Hippocampal formation (tissue), 2 donors: ENCODE measurements around the gene CCDC175.

Experiments used
- DNase-seq, 2 donors: peaks; one replicate each; lab custom pipeline; 2025; lab: John Stamatoyannopoulos, UW

Gene CCDC175

GRCh38 chr14:59482541-59483331, 93.9 kb downstream of the CCDC175 start:
- no peak for DNase-seq

GRCh38 chr14:59481871-59482540, 94.6 kb downstream of the CCDC175 start:
- no peak for DNase-seq

- no peak for DNase-seq
Observed at GRCh38 chr14:59481407-59481806, 95.2 kb downstream of the CCDC175 start.

- no peak for DNase-seq
Observed at GRCh38 chr14:59480166-59480565, 96.4 kb downstream of the CCDC175 start.

- DNase-seq: no peak
Observed at GRCh38 chr14:59478540-59478939, 98.1 kb downstream of the CCDC175 start.

GRCh38 chr14:59475709-59476108, 100.9 kb downstream of the CCDC175 start:
- DNase-seq: no peak

- no peak for DNase-seq
Observed at GRCh38 chr14:59474172-59474571, 102.4 kb downstream of the CCDC175 start.

GRCh38 chr14:59465316-59466135, 111.1 kb downstream of the CCDC175 start, which contains the start of gene GPR135:
TSS of gene GPR135 (minus strand) at chr14:59465380. CDS start at chr14:59465226, 154 bp downstream.
- peak in 1 of 2 donors; percentile 57 for DNase-seq

GRCh38 chr14:59464486-59465315, 111.9 kb downstream of the CCDC175 start:
- peak; percentile 17 to 57 for DNase-seq

GRCh38 chr14:59463787-59464485, 112.7 kb downstream of the CCDC175 start:
- DNase-seq: no peak

- no peak for DNase-seq
Observed at GRCh38 chr14:59461891-59462290, 114.7 kb downstream of the CCDC175 start.

GRCh38 chr14:59460378-59460777, 116.2 kb downstream of the CCDC175 start:
- DNase-seq: no peak

- DNase-seq: no peak
Observed at GRCh38 chr14:59458486-59458885, 118.1 kb downstream of the CCDC175 start.

GRCh38 chr14:59455411-59455810, 121.2 kb downstream of the CCDC175 start:
- no peak for DNase-seq
